GM23338 (cell line): ENCODE data around the gene KAT2A. TPM values are rescaled to one million over a fixed set of nuclear protein-coding genes. Genes with fewer than 3 reads are reported as not detected.

ENCODE experiments used
- ATAC-seq: fragments of 200-7000 bp; cut with Tn5 transposase; 3 replicates; pipeline ENCODE4 v1.9.1; 2020
- DNase-seq: peaks from one replicate; pipeline ENCODE4 v3.0.0-alpha.2; 2015; ENCODE audit warnings: low spot score
- H2AFZ ChIP-seq: fragments of 200-600 bp; sonication (generic); 2 replicates; pipeline ENCODE4 v1.8.0; 2016; ENCODE audit warnings: antibody characterized with exemption, mild to moderate bottlenecking, moderate library complexity
- H3F3A ChIP-seq: fragments of 200-600 bp; sonication (generic); replicated peaks from 2 replicates; pipeline ENCODE4 v1.8.0; 2017; ENCODE audit warnings: antibody characterized with exemption, mixed run types, low read depth
- H3K27ac ChIP-seq: fragments of 200-600 bp; sonication (generic); 2 replicates; pipeline ENCODE4 v1.6.1; 2016; ENCODE audit warnings: low read depth
- H3K27me3 ChIP-seq: fragments of 200-600 bp; sonication (generic); 2 replicates; pipeline ENCODE4 v1.8.0; 2016; ENCODE audit warnings: mild to moderate bottlenecking, mixed run types, moderate library complexity; ENCODE audit not compliant: insufficient read depth
- H3K36me3 ChIP-seq: fragments of 200-600 bp; sonication (generic); 2 replicates; pipeline ENCODE4 v1.8.0; 2016; ENCODE audit warnings: mild to moderate bottlenecking; ENCODE audit not compliant: insufficient read depth
- H3K4me1 ChIP-seq: fragments of 200-600 bp; sonication (generic); 2 replicates; pipeline ENCODE4 v1.8.0; 2016; ENCODE audit warnings: mild to moderate bottlenecking, moderate library complexity; ENCODE audit not compliant: insufficient read depth
- H3K4me2 ChIP-seq: fragments of 200-600 bp; sonication (generic); 2 replicates; pipeline ENCODE4 v1.7.1; 2017; ENCODE audit warnings: mixed run types
- H3K4me3 ChIP-seq: fragments of 200-600 bp; sonication (generic); 2 replicates; pipeline ENCODE4 v1.6.1; 2016; ENCODE audit warnings: mixed run types
- H3K79me2 ChIP-seq: fragments of 200-600 bp; sonication (generic); replicated peaks from 2 replicates; pipeline ENCODE4 v1.8.0; 2017; ENCODE audit warnings: mild to moderate bottlenecking; ENCODE audit not compliant: insufficient read depth
- H3K9me2 ChIP-seq: fragments of 200-600 bp; sonication (generic); 2 replicates; pipeline ENCODE4 v1.8.0; 2017; ENCODE audit not compliant: insufficient read depth
- H4K20me1 ChIP-seq: fragments of 200-600 bp; sonication (generic); replicated peaks from 2 replicates; pipeline ENCODE4 v1.8.0; 2017; ENCODE audit warnings: mild to moderate bottlenecking; ENCODE audit not compliant: insufficient read depth
- H3K27ac Mint-ChIP-seq: 2 replicates; pipeline ENCODE4 v1.8.0; 2020; ENCODE audit warnings: inconsistent platforms, mild to moderate bottlenecking, moderate library complexity, mixed read lengths
- H3K27me3 Mint-ChIP-seq: 3 replicates; pipeline ENCODE4 v1.8.0; 2022; ENCODE audit warnings: low read depth, mild to moderate bottlenecking, moderate library complexity, mixed read lengths, inconsistent platforms; ENCODE audit not compliant: insufficient read depth, poor library complexity
- H3K36me3 Mint-ChIP-seq: 3 replicates; pipeline ENCODE4 v1.8.0; 2021; ENCODE audit warnings: low read depth, mild to moderate bottlenecking, inconsistent platforms, moderate library complexity, mixed read lengths
- H3K4me1 Mint-ChIP-seq: 3 replicates; pipeline ENCODE4 v1.8.0; 2020; ENCODE audit warnings: mild to moderate bottlenecking, inconsistent platforms, mixed read lengths
- H3K4me3 Mint-ChIP-seq: 3 replicates; pipeline ENCODE4 v1.8.0; 2021; ENCODE audit warnings: moderate library complexity, mild to moderate bottlenecking, inconsistent platforms, mixed read lengths
- H3K9me3 Mint-ChIP-seq: 3 replicates; pipeline ENCODE4 v1.8.0; 2020; ENCODE audit warnings: moderate library complexity, mild to moderate bottlenecking, inconsistent platforms, mixed read lengths
- EZH2 ChIP-seq: fragments of 200-600 bp; sonication (generic); IDR thresholded peaks from one replicate; pipeline ENCODE4 v1.8.0; 2017; ENCODE audit warnings: antibody characterized with exemption, mild to moderate bottlenecking, low read depth; ENCODE audit not compliant: unreplicated experiment
- EZH2phosphoT487 ChIP-seq: fragments of 200-600 bp; sonication (generic); IDR thresholded peaks from one replicate; pipeline ENCODE4 v1.8.1; 2018; ENCODE audit warnings: antibody characterized with exemption; ENCODE audit not compliant: unreplicated experiment
- JUNB ChIP-seq: IDR thresholded peaks from one replicate; pipeline ENCODE4 v1.6.1; 2016; ENCODE audit warnings: antibody characterized with exemption; ENCODE audit not compliant: unreplicated experiment
- NANOG ChIP-seq: IDR thresholded peaks from 2 replicates; pipeline ENCODE4 v1.6.1; 2016; ENCODE audit warnings: antibody characterized with exemption, borderline replicate concordance
- ZNF114 ChIP-seq: fragments of 250-450 bp; sonication (Bioruptor Pico); IDR thresholded peaks from 2 replicates; pipeline ENCODE4 v1.5.0; 2020; ENCODE audit warnings: mild to moderate bottlenecking, moderate library complexity
- polyA plus RNA-seq: library from polyadenylated mRNA; unstranded; fragments of >200 nt; fragmentation: Nextera tagmentation; extraction: Ambion mirVana; gene quantifications from 2 replicates; pipeline ENCODE4 v1.2.1, GENCODE V29; 2016
- total RNA-seq: library from RNA; depleted of rRNA; stranded (reverse); fragments of >200 nt; shearing (Covaris generic); gene quantifications from 2 replicates; pipeline ENCODE4 v1.2.3, GENCODE V29; 2014
- TF ChIP-seq, protein P1 (sequence below): fragments of 250-450 bp; sonication (Bioruptor Pico); IDR thresholded peaks from 2 replicates; pipeline ENCODE4 v1.5.0; 2020; ENCODE audit warnings: mild to moderate bottlenecking, moderate library complexity
- TF ChIP-seq, protein P2 (sequence below), 2 experiments: fragments of 200-600 bp in 1 of 2; sonication (generic) in 1 of 2; conservative IDR thresholded peaks; 2 replicates each; pipeline versions ENCODE4 v1.5.1 to v1.6.1; 2016 to 2017; ENCODE audit warnings: antibody characterized with exemption in 2 of 2, low read depth in 2 of 2, mild to moderate bottlenecking in 2 of 2, moderate library complexity in 1 of 2
- TF ChIP-seq, protein P3 (sequence below): IDR thresholded peaks from 2 replicates; pipeline ENCODE4 v1.6.1; 2016; ENCODE audit warnings: antibody characterized with exemption

The KAT2A gene
- total and polyA plus RNA-seq, 2 experiments from 2014 or later: 13.9 to 25.2 TPM

DNA sequence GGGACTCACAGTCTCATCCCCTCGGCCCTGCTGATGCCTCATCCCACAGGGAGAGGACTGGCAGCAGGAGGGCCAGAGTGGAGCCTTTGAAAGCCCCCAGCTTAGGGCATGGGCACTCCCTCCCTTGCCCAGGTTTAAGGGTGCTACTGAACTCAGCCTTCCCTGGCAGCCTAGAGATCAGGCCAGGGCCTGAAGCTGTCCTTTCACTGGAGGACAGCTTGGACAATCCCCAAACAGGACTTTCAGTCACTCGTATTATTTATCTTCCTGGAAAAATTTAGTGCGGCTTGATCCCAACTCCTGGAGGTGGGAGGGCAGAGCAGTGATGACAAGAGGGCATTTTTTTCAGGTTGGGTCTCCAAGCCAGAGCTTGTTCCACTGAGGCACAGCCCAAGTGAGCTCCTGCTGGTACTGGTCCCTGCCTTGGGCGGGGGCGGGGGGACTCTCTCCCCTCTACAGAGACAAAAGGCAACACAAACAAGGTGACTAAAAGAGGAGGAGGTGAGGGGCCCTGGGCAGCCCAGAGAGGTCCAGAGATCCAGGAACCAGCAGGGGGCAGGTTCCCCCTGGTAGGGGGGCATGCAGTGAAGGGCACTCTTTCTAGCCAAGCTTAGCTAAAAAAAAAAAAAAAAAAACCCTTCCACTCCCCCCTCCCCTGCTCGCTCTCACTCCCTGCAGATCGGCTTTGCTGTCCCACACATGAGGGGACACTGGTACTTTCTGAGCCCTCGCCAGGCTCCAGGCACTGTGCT, 24.6 kb downstream of the KAT2A start (continued):
- TF ChIP-seq EZH2phosphoT487 (no peak), ZNF114 (CRISPR knock-in tag) (no peak), EZH2 (no peak)
- TF ChIP-seq, protein P1, sequence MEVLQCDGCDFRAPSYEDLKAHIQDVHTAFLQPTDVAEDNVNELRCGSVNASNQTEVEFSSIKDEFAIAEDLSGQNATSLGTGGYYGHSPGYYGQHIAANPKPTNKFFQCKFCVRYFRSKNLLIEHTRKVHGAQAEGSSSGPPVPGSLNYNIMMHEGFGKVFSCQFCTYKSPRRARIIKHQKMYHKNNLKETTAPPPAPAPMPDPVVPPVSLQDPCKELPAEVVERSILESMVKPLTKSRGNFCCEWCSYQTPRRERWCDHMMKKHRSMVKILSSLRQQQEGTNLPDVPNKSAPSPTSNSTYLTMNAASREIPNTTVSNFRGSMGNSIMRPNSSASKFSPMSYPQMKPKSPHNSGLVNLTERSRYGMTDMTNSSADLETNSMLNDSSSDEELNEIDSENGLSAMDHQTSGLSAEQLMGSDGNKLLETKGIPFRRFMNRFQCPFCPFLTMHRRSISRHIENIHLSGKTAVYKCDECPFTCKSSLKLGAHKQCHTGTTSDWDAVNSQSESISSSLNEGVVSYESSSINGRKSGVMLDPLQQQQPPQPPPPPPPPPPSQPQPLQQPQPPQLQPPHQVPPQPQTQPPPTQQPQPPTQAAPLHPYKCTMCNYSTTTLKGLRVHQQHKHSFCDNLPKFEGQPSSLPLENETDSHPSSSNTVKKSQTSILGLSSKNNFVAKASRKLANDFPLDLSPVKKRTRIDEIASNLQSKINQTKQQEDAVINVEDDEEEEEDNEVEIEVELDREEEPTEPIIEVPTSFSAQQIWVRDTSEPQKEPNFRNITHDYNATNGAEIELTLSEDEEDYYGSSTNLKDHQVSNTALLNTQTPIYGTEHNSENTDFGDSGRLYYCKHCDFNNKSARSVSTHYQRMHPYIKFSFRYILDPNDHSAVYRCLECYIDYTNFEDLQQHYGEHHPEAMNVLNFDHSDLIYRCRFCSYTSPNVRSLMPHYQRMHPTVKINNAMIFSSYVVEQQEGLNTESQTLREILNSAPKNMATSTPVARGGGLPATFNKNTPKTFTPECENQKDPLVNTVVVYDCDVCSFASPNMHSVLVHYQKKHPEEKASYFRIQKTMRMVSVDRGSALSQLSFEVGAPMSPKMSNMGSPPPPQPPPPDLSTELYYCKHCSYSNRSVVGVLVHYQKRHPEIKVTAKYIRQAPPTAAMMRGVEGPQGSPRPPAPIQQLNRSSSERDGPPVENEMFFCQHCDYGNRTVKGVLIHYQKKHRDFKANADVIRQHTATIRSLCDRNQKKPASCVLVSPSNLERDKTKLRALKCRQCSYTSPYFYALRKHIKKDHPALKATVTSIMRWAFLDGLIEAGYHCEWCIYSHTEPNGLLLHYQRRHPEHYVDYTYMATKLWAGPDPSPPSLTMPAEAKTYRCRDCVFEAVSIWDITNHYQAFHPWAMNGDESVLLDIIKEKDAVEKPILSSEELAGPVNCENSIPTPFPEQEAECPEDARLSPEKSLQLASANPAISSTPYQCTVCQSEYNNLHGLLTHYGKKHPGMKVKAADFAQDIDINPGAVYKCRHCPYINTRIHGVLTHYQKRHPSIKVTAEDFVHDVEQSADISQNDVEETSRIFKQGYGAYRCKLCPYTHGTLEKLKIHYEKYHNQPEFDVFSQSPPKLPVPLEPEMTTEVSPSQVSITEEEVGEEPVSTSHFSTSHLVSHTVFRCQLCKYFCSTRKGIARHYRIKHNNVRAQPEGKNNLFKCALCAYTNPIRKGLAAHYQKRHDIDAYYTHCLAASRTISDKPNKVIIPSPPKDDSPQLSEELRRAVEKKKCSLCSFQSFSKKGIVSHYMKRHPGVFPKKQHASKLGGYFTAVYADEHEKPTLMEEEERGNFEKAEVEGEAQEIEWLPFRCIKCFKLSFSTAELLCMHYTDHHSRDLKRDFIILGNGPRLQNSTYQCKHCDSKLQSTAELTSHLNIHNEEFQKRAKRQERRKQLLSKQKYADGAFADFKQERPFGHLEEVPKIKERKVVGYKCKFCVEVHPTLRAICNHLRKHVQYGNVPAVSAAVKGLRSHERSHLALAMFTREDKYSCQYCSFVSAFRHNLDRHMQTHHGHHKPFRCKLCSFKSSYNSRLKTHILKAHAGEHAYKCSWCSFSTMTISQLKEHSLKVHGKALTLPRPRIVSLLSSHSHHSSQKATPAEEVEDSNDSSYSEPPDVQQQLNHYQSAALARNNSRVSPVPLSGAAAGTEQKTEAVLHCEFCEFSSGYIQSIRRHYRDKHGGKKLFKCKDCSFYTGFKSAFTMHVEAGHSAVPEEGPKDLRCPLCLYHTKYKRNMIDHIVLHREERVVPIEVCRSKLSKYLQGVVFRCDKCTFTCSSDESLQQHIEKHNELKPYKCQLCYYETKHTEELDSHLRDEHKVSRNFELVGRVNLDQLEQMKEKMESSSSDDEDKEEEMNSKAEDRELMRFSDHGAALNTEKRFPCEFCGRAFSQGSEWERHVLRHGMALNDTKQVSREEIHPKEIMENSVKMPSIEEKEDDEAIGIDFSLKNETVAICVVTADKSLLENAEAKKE: no peak

DNA sequence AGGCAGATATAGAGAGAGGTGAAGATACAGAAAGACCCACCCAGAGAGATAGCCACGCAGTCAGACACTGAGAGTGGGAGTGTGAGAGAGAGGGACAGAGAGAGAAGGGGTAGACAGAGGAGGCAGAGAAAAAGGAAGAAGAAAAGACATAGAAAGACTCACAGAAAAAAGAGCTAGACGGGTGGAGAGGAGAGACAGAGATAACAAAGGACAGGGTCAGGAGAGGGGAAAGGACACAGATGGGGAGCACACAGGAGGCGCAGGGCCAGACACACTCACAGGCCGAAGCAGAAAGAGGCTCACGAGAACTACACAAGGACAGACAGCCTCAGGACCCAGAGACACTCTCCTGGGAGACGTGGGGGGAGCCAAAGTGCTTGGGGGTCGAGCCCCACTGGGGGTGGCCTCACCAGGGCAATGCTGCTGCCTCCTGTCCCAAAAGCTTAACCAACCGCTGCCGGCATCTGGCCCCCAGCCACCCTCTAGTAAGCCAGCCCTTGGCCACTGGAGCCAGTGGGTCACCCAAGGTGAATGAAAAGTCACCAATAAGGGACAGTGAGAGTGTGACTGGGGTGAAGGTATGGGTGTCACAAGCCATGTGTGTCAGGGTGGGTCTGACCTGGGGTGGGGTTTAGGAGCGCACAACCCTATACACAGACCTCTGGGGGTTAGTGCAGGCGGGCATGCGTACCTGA, 26.6 kb downstream of the KAT2A start:
- peaks cover 23% of the 10 kb centered on the region for H3K27me3 Mint-ChIP-seq
- no peak for ATAC-seq
- H3K9me3 Mint-ChIP-seq: no peaks in the 10 kb centered on the region; the same call in 2 of the 3 replicates
- no peaks in the 10 kb centered on the region; the same call in 2 of the 3 replicates for H3K36me3 Mint-ChIP-seq
- no peaks in the 10 kb centered on the region for H4K20me1 ChIP-seq
- H3K4me2 ChIP-seq: no peak overlapping the region
- no peaks in the 10 kb centered on the region for H3F3A ChIP-seq
- H3K79me2 ChIP-seq: no peaks in the 10 kb centered on the region
- H3K27me3 ChIP-seq: peaks cover 33% of the 10 kb centered on the region
- H3K4me1 ChIP-seq: peaks cover 9% of the 10 kb centered on the region; the same call in 1 of the 2 replicates
- H3K9me2 ChIP-seq: no peaks in the 10 kb centered on the region
- no peak overlapping the region for H3K27ac Mint-ChIP-seq
- H3K4me3 Mint-ChIP-seq: no peak overlapping the region
- no peak overlapping the region for H3K4me3 ChIP-seq
- H3K36me3 ChIP-seq: no peaks in the 10 kb centered on the region
- DNase-seq: no peak
- H3K27ac ChIP-seq: no peak overlapping the region
- no peak overlapping the region for H2AFZ ChIP-seq
- H3K4me1 Mint-ChIP-seq: peaks cover 30% of the 10 kb centered on the region
- no peak for TF ChIP-seq EZH2
- TF ChIP-seq, protein P2, sequence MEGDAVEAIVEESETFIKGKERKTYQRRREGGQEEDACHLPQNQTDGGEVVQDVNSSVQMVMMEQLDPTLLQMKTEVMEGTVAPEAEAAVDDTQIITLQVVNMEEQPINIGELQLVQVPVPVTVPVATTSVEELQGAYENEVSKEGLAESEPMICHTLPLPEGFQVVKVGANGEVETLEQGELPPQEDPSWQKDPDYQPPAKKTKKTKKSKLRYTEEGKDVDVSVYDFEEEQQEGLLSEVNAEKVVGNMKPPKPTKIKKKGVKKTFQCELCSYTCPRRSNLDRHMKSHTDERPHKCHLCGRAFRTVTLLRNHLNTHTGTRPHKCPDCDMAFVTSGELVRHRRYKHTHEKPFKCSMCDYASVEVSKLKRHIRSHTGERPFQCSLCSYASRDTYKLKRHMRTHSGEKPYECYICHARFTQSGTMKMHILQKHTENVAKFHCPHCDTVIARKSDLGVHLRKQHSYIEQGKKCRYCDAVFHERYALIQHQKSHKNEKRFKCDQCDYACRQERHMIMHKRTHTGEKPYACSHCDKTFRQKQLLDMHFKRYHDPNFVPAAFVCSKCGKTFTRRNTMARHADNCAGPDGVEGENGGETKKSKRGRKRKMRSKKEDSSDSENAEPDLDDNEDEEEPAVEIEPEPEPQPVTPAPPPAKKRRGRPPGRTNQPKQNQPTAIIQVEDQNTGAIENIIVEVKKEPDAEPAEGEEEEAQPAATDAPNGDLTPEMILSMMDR (conservative IDR thresholded peaks at IDR 0.05; ENCODE audit: low read depth in 2 of 2): no peak
- no peak for TF ChIP-seq ZNF114 (CRISPR knock-in tag)
- TF ChIP-seq, protein P3, sequence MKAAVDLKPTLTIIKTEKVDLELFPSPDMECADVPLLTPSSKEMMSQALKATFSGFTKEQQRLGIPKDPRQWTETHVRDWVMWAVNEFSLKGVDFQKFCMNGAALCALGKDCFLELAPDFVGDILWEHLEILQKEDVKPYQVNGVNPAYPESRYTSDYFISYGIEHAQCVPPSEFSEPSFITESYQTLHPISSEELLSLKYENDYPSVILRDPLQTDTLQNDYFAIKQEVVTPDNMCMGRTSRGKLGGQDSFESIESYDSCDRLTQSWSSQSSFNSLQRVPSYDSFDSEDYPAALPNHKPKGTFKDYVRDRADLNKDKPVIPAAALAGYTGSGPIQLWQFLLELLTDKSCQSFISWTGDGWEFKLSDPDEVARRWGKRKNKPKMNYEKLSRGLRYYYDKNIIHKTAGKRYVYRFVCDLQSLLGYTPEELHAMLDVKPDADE: no peak
- TF ChIP-seq JUNB: no peak
- no peak for TF ChIP-seq NANOG
